H9 (cell line): ENCODE results near the gene CSDE1. TPM values are rescaled to one million over a fixed set of nuclear protein-coding genes. Genes with fewer than 3 reads are reported as not detected.

Experiments
- DNase-seq: peaks from one replicate; pipeline ENCODE4 v3.0.0-alpha.2; 2017
- H2AFZ ChIP-seq: one replicate; pipeline ENCODE4 v1.6.1; 2013; ENCODE audit warnings: mild to moderate bottlenecking, low read length, control low read depth, moderate library complexity
- H2AK5ac ChIP-seq: 2 replicates; pipeline ENCODE4 v1.6.1; 2013; ENCODE audit warnings: low read length, control low read depth, mixed read lengths; ENCODE audit not compliant: insufficient read length
- H2BK120ac ChIP-seq: one replicate; pipeline ENCODE4 v1.6.1; 2013; ENCODE audit warnings: low read depth, mild to moderate bottlenecking, low read length, control low read depth, inconsistent platforms; ENCODE audit not compliant: poor library complexity, severe bottlenecking
- H2BK12ac ChIP-seq: 2 replicates; pipeline ENCODE4 v1.6.1; 2013; ENCODE audit warnings: low read length, control low read depth, mixed read lengths, low read depth; ENCODE audit not compliant: insufficient read length
- H2BK15ac ChIP-seq: 2 replicates; pipeline ENCODE4 v1.6.1; 2013; ENCODE audit warnings: low read depth, low read length, control low read depth
- H2BK20ac ChIP-seq: one replicate; pipeline ENCODE4 v1.6.1; 2013; ENCODE audit warnings: low read depth, mild to moderate bottlenecking, low read length, control low read depth, inconsistent platforms; ENCODE audit not compliant: poor library complexity, severe bottlenecking
- H2BK5ac ChIP-seq: 2 replicates; pipeline ENCODE4 v1.6.1; 2013; ENCODE audit warnings: low read length, control low read depth, mixed read lengths; ENCODE audit not compliant: insufficient read length
- H3K14ac ChIP-seq: 2 replicates; pipeline ENCODE4 v1.6.1; 2013; ENCODE audit warnings: low read length, control low read depth; ENCODE audit not compliant: insufficient read depth
- H3K18ac ChIP-seq: 2 replicates; pipeline ENCODE4 v1.6.1; 2013; ENCODE audit warnings: low read depth, mild to moderate bottlenecking, mixed read lengths, low read length, control low read depth; ENCODE audit not compliant: insufficient read length
- H3K23ac ChIP-seq: 2 replicates; pipeline ENCODE4 v1.6.1; 2013; ENCODE audit warnings: low read length, control low read depth, mixed read lengths, low read depth; ENCODE audit not compliant: insufficient read length
- H3K23me2 ChIP-seq: 2 replicates; pipeline ENCODE4 v1.6.1; 2013; ENCODE audit warnings: low read depth, mild to moderate bottlenecking, mixed read lengths, low read length, control low read depth; ENCODE audit not compliant: insufficient read length, poor library complexity, severe bottlenecking
- H3K27ac ChIP-seq: 2 replicates; pipeline ENCODE4 v1.5.1; 2013; ENCODE audit warnings: low read length, control low read depth, mixed read lengths, low read depth; ENCODE audit not compliant: insufficient read length
- H3K27me3 ChIP-seq: 2 replicates; pipeline ENCODE4 v1.6.1; 2013; ENCODE audit warnings: low read length, control low read depth, inconsistent platforms; ENCODE audit not compliant: insufficient read depth
- H3K4ac ChIP-seq: 2 replicates; pipeline ENCODE4 v1.6.1; 2013; ENCODE audit warnings: low read depth, mild to moderate bottlenecking, control low read depth, inconsistent platforms, low read length, moderate library complexity
- H3K4me1 ChIP-seq: 2 replicates; pipeline ENCODE4 v1.6.1; 2013; ENCODE audit warnings: low read length, control low read depth, inconsistent platforms; ENCODE audit not compliant: insufficient read depth
- H3K4me2 ChIP-seq: 2 replicates; pipeline ENCODE4 v1.6.1; 2013; ENCODE audit warnings: low read length, control low read depth, mixed read lengths; ENCODE audit not compliant: insufficient read length, insufficient read depth
- H3K56ac ChIP-seq: 2 replicates; pipeline ENCODE4 v1.6.1; 2013; ENCODE audit warnings: low read depth, mild to moderate bottlenecking, mixed read lengths, low read length, control low read depth; ENCODE audit not compliant: insufficient read length
- H3K79me1 ChIP-seq: 2 replicates; pipeline ENCODE4 v1.6.1; 2013; ENCODE audit warnings: low read depth, mild to moderate bottlenecking, moderate library complexity, low read length, control low read depth, inconsistent platforms; ENCODE audit not compliant: insufficient read depth, poor library complexity, severe bottlenecking
- H3K79me2 ChIP-seq: 2 replicates; pipeline ENCODE4 v1.6.1; 2013; ENCODE audit warnings: low read length, control low read depth, inconsistent platforms; ENCODE audit not compliant: insufficient read depth
- H3K9ac ChIP-seq: 2 replicates; pipeline ENCODE4 v1.6.1; 2013; ENCODE audit warnings: low read length, control low read depth, mixed read lengths; ENCODE audit not compliant: insufficient read length; ENCODE audit errors: extremely low read depth
- H3K9me3 ChIP-seq: one replicate; pipeline ENCODE4 v1.6.1; 2013; ENCODE audit warnings: low read depth, low read length, inconsistent platforms; ENCODE audit not compliant: control insufficient read depth
- H3T11ph ChIP-seq: one replicate; pipeline ENCODE4 v1.6.1; 2013; ENCODE audit warnings: mild to moderate bottlenecking, low read length, control low read depth, inconsistent platforms
- H4K20me1 ChIP-seq: one replicate; pipeline ENCODE4 v1.6.1; 2013; ENCODE audit not compliant: control insufficient read depth, insufficient read length, insufficient read depth
- H4K5ac ChIP-seq: 2 replicates; pipeline ENCODE4 v1.6.1; 2013; ENCODE audit warnings: low read depth, mild to moderate bottlenecking, mixed read lengths, low read length, control low read depth; ENCODE audit not compliant: insufficient read length
- H4K8ac ChIP-seq: replicated peaks from 2 replicates; pipeline ENCODE4 v1.6.1; 2013; ENCODE audit warnings: low read length, control low read depth, mixed read lengths, low read depth; ENCODE audit not compliant: insufficient read length
- H4K91ac ChIP-seq: 2 replicates; pipeline ENCODE4 v1.6.1; 2013; ENCODE audit warnings: low read depth, mild to moderate bottlenecking, moderate library complexity, mixed read lengths, low read length, control low read depth; ENCODE audit not compliant: insufficient read length
- H3K27ac Mint-ChIP-seq, 3 experiments: 2 replicates in 2 of 3; 3 replicates in 1 of 3; pipeline ENCODE4 v1.8.0; 2020 to 2021; ENCODE audit warnings: mixed read lengths in 3 of 3, mild to moderate bottlenecking in 1 of 3, moderate library complexity in 1 of 3
- H3K27me3 Mint-ChIP-seq: 2 replicates; pipeline ENCODE4 v1.8.0; 2021; ENCODE audit warnings: low read depth, mild to moderate bottlenecking, moderate library complexity, mixed read lengths
- H3K36me3 Mint-ChIP-seq, 3 experiments: 2 replicates in 2 of 3; 3 replicates in 1 of 3; pipeline ENCODE4 v1.8.0; 2020 to 2021; ENCODE audit warnings: low read depth in 3 of 3, mixed read lengths in 3 of 3; ENCODE audit not compliant: insufficient read depth in 1 of 3
- H3K4me1 Mint-ChIP-seq, 2 experiments: 2 replicates each; pipeline ENCODE4 v1.8.0; 2020; ENCODE audit warnings: mixed read lengths in 2 of 2
- H3K4me3 Mint-ChIP-seq, 2 experiments: 2 replicates in 1 of 2; 3 replicates in 1 of 2; pipeline ENCODE4 v1.8.0; 2020 to 2021; ENCODE audit warnings: mild to moderate bottlenecking in 2 of 2, mixed read lengths in 2 of 2, moderate library complexity in 1 of 2
- H3K9me3 Mint-ChIP-seq, 2 experiments: 2 replicates in 1 of 2; 3 replicates in 1 of 2; pipeline ENCODE4 v1.8.0; 2020; ENCODE audit warnings: mild to moderate bottlenecking in 2 of 2, mixed read lengths in 2 of 2, moderate library complexity in 1 of 2
- CTCF ChIP-seq: fragments of 200-600 bp; sonication (generic); conservative IDR thresholded peaks from 3 replicates; pipeline ENCODE4 v1.8.0; 2021; ENCODE audit warnings: antibody characterized with exemption, mild to moderate bottlenecking
- WGBS: extraction: QIAGEN DNeasy Blood & Tissue Kit; methylation state at CpG from one replicate; pipeline ENCODE4 v1.1.7; 2013; ENCODE audit warnings: missing lambda C conversion rate, low lambda C conversion rate, mixed read lengths; ENCODE audit not compliant: insufficient read length; ENCODE audit errors: extremely low coverage; 5-methylcytosine and 5-hydroxymethylcytosine counted together
- total RNA-seq: library from RNA; stranded (reverse); gene quantifications from 2 replicates; pipeline ENCODE4 v1.2.1, GENCODE V29; 2021

CSDE1 gene
- total RNA-seq, 1 experiment from 2014 or later: 645 TPM

GRCh38 chr1:114803001-114803400 lies 45.2 kb upstream of the CSDE1 start:
- no peak overlapping the region for H3K56ac ChIP-seq
- H3K23me2 ChIP-seq: no peaks in the 10 kb centered on the region
- H2BK120ac ChIP-seq: no peak overlapping the region
- no peak overlapping the region for H3T11ph ChIP-seq
- no peak overlapping the region for H2AK5ac ChIP-seq
- no peaks in the 10 kb centered on the region for H3K79me2 ChIP-seq
- WGBS: no CpG with 5 or more reads among the region's 3 CpGs
- no peaks in the 10 kb centered on the region for H3K79me1 ChIP-seq
- H3K9me3 ChIP-seq: no peaks in the 10 kb centered on the region
- peak overlapping the region in 1 of 3 experiments; percentile 28; a peak in 1 of 7 replicates for H3K27ac Mint-ChIP-seq
- no peak for DNase-seq
- H3K4me1 ChIP-seq: no peaks in the 10 kb centered on the region
- H4K91ac ChIP-seq: no peak overlapping the region
- H3K14ac ChIP-seq: no peak overlapping the region
- no peak overlapping the region for H3K27ac ChIP-seq
- no peak overlapping the region for H4K8ac ChIP-seq
- no peaks in the 10 kb centered on the region; a peak in 3 of 7 replicates for H3K36me3 Mint-ChIP-seq
- H3K4me1 Mint-ChIP-seq: no peaks in the 10 kb centered on the region
- peaks cover 7% of the 10 kb centered on the region for H3K27me3 Mint-ChIP-seq
- H3K4me3 Mint-ChIP-seq: no peak overlapping the region
- peaks cover 13 to 17% of the 10 kb centered on the region in 2 experiments; a peak in 4 of 5 replicates for H3K9me3 Mint-ChIP-seq
- H3K18ac ChIP-seq: no peak overlapping the region
- H3K23ac ChIP-seq: no peak overlapping the region
- TF ChIP-seq CTCF: no peak
- no peak overlapping the region for H4K5ac ChIP-seq
- H2BK20ac ChIP-seq: no peak overlapping the region
- no peak overlapping the region for H3K4ac ChIP-seq
- H2BK12ac ChIP-seq: no peak overlapping the region
- no peak overlapping the region for H2BK5ac ChIP-seq
- H3K9ac ChIP-seq: no peak overlapping the region
- H2AFZ ChIP-seq: no peak overlapping the region
- no peaks in the 10 kb centered on the region for H4K20me1 ChIP-seq
- H3K27me3 ChIP-seq: no peaks in the 10 kb centered on the region
- no peak overlapping the region for H3K4me2 ChIP-seq
- no peak overlapping the region for H2BK15ac ChIP-seq
